Measurements from ENCODE around the gene IGSF8. TPM values are rescaled to one million over a fixed set of nuclear protein-coding genes. Genes with fewer than 3 reads are reported as not detected.
A peak's percentile ranks its signal among the peaks of the same experiment; 100 is the strongest.

The IGSF8 gene
- total and polyA plus RNA-seq, 4 donors = 23.5 to 39.5 (median 26.8) TPM

DNA sequence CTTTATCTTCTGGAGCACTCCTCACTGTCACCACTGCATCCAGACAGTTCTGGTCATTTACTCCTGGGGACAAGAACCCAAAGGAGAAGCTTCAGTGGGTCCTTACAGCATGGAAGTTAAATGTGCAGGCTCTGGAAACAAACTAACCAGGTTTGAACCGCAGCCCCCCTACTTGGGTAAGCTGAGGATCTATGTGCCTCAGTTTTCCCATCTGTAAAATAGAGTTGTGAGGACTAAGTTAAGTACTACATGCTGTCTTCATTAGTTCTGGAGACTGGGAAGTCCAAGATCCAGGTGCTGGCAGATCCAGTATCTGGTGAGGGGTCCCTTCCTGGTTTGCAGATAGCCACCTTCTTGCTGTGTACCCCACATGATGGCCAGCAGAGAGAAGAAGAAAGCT, 9.1 kb upstream of the IGSF8 start:
- Histone ChIP-seq H3K4me3 (no peak overlapping the region), H3K36me3 (ENCODE audit: control insufficient read depth in 4 of 4, insufficient read depth in 4 of 4, low read length in 4 of 4) (no peaks in the 10 kb centered on the region), H3K9ac (ENCODE audit: insufficient read depth in 1 of 2, low read length in 2 of 2) (no peak overlapping the region), H3K27ac (ENCODE audit: low read depth in 1 of 2, low read length in 1 of 2) (no peak overlapping the region), H3K27me3 (ENCODE audit: control insufficient read depth in 3 of 3, insufficient read depth in 3 of 3, low read length in 2 of 3) (no peaks in the 10 kb centered on the region), H3K4me1 (ENCODE audit: control insufficient read depth in 5 of 5, insufficient read depth in 5 of 5, low read length in 5 of 5) (peaks cover 0 to 29% (median 9%) of the 10 kb centered on the region in 5 donors), H3K9me3 (ENCODE audit: control insufficient read depth in 4 of 4, insufficient read depth in 3 of 4, low read length in 3 of 4) (no peaks in the 10 kb centered on the region)
- DNase-seq (no peak), ATAC-seq (ENCODE audit: insufficient read depth, low FRiP score) (no peak)
- TF ChIP-seq, protein P1, sequence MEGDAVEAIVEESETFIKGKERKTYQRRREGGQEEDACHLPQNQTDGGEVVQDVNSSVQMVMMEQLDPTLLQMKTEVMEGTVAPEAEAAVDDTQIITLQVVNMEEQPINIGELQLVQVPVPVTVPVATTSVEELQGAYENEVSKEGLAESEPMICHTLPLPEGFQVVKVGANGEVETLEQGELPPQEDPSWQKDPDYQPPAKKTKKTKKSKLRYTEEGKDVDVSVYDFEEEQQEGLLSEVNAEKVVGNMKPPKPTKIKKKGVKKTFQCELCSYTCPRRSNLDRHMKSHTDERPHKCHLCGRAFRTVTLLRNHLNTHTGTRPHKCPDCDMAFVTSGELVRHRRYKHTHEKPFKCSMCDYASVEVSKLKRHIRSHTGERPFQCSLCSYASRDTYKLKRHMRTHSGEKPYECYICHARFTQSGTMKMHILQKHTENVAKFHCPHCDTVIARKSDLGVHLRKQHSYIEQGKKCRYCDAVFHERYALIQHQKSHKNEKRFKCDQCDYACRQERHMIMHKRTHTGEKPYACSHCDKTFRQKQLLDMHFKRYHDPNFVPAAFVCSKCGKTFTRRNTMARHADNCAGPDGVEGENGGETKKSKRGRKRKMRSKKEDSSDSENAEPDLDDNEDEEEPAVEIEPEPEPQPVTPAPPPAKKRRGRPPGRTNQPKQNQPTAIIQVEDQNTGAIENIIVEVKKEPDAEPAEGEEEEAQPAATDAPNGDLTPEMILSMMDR (IDR thresholded peaks at IDR 0.05; ENCODE audit: control extremely low read depth, extremely low read depth) = no peak
- WGBS, 2 donors = 93 to 96% methylated on average over 1 of the region's 1 CpG

- 94 to 96% methylated on average over 5 of the region's 5 CpGs for WGBS, 2 donors
- Histone ChIP-seq H3K9ac (ENCODE audit: insufficient read depth in 1 of 2, low read length in 2 of 2) (no peak overlapping the region), H3K36me3 (ENCODE audit: control insufficient read depth in 4 of 4, insufficient read depth in 4 of 4, low read length in 4 of 4) (no peaks in the 10 kb centered on the region), H3K4me3 (no peak overlapping the region), H3K4me1 (ENCODE audit: control insufficient read depth in 5 of 5, insufficient read depth in 5 of 5, low read length in 5 of 5) (peaks cover 0 to 43% (median 21%) of the 10 kb centered on the region in 5 donors), H3K9me3 (ENCODE audit: control insufficient read depth in 4 of 4, insufficient read depth in 3 of 4, low read length in 3 of 4) (no peaks in the 10 kb centered on the region), H3K27me3 (ENCODE audit: control insufficient read depth in 3 of 3, insufficient read depth in 3 of 3, low read length in 2 of 3) (no peaks in the 10 kb centered on the region), H3K27ac (ENCODE audit: low read depth in 1 of 2, low read length in 1 of 2) (no peak overlapping the region)
- TF ChIP-seq, protein P1 (IDR thresholded peaks at IDR 0.05; ENCODE audit: control extremely low read depth, extremely low read depth) = no peak
- no peak for ATAC-seq (ENCODE audit: insufficient read depth, low FRiP score)
- DNase-seq = no peak
Observed at GRCh38 chr1:160105155-160105554, 6.7 kb upstream of the IGSF8 start.

DNA sequence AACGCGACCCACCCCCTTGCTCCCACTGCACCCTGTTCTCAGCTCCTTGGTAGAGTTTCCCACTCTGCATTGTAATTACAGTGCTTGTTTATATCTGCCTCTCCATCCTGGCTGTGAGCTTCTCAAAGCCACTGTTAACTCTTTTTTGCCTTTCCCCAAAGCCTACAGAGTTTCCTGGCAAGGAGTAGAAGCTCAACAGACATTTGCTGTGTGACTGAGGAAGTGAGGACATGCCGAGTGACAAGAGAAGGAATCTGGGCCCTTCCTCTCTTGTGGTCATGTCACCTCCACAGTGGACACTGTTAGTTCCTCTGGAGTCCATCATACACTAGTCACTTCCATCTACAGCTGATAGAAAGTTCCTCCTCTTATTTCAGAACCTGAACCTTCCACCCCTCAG, 6.1 kb upstream of the IGSF8 start:
- Histone ChIP-seq H3K4me1 (ENCODE audit: control insufficient read depth in 5 of 5, insufficient read depth in 5 of 5, low read length in 5 of 5) (peaks cover 0 to 42% (median 21%) of the 10 kb centered on the region in 5 donors), H3K27me3 (ENCODE audit: control insufficient read depth in 3 of 3, insufficient read depth in 3 of 3, low read length in 2 of 3) (no peaks in the 10 kb centered on the region), H3K36me3 (ENCODE audit: control insufficient read depth in 4 of 4, insufficient read depth in 4 of 4, low read length in 4 of 4) (no peaks in the 10 kb centered on the region), H3K4me3 (no peak overlapping the region), H3K9me3 (ENCODE audit: control insufficient read depth in 4 of 4, insufficient read depth in 3 of 4, low read length in 3 of 4) (no peaks in the 10 kb centered on the region), H3K27ac (ENCODE audit: low read depth in 1 of 2, low read length in 1 of 2) (no peak overlapping the region), H3K9ac (ENCODE audit: insufficient read depth in 1 of 2, low read length in 2 of 2) (no peak overlapping the region)
- TF ChIP-seq, protein P1 (IDR thresholded peaks at IDR 0.05; ENCODE audit: control extremely low read depth, extremely low read depth) = no peak
- no peak for ATAC-seq (ENCODE audit: insufficient read depth, low FRiP score)
- DNase-seq = peak; percentile 27 to 61 (median 56)
- 50 to 60% methylated on average over 3 of the region's 3 CpGs for WGBS, 2 donors

Measured in lung (tissue), 12 donors.